ENCODE measurements around the gene LRRC8C. TPM values are rescaled to one million over a fixed set of nuclear protein-coding genes. Genes with fewer than 3 reads are reported as not detected.

Gene LRRC8C
- total and polyA plus RNA-seq, 2 of the 8 experiments (the other 6 are each of a cell fraction or from before 2014, with no cell fraction given), result 1.1 to 2.1 TPM

DNA sequence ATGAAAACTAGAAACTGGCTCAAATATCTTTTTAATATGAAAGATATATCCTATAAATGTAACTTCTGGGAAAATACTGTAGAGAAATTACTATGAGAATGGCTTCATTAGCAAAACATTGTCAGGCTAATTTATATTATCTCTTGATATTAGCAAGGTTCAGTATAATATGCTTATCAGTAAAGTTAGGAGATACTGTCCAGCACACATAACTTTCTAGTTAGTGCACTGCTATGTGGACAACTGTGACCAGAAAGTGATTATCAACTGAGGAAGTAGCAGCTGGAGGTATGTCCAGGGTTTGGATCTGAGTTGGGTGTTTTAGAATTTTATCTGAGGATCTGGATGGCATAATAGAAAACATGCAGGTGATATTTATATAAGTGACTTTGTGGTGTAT is 7.5 kb downstream of the LRRC8C start:
- Histone ChIP-seq H3K79me2 (ENCODE audit: control insufficient read depth in 1 of 2, insufficient read depth in 2 of 2, low read length in 2 of 2) (no peaks in the 10 kb centered on the region), H3K4me3 (ENCODE audit: extremely low read depth in 1 of 4, insufficient read depth in 2 of 4, low read depth in 3 of 4, low read length in 4 of 4) (no peak overlapping the region), H2BK20ac (ENCODE audit: low read length) (no peak overlapping the region), H4K91ac (replicated peaks; ENCODE audit: insufficient read length, low read length) (no peak overlapping the region), H3K23ac (ENCODE audit: insufficient read length) (no peak overlapping the region), H3K18ac (ENCODE audit: extremely low read depth, low read length) (no peak overlapping the region), H3K79me1 (ENCODE audit: low read depth, low read length) (no peaks in the 10 kb centered on the region), H3K4ac (replicated peaks; ENCODE audit: insufficient read length, low read depth, low read length) (no peak overlapping the region), H4K5ac (ENCODE audit: insufficient read length, low read depth, low read length) (no peak overlapping the region), H3K27me3 (replicated peaks in 1 of 4; ENCODE audit: control insufficient read depth in 3 of 4, extremely low read depth in 1 of 4, insufficient read depth in 3 of 4, low read length in 3 of 4) (no peaks in the 10 kb centered on the region), H2BK12ac (ENCODE audit: low read depth, low read length) (no peak overlapping the region), H2AFZ (ENCODE audit: low read length) (no peak overlapping the region), H3K14ac (ENCODE audit: insufficient read length) (no peak overlapping the region), H3K36me3 (ENCODE audit: control insufficient read depth in 2 of 4, insufficient read depth in 4 of 4, low read length in 3 of 4) (no peaks in the 10 kb centered on the region), H3K56ac (replicated peaks; ENCODE audit: insufficient read length, low read depth, low read length) (no peak overlapping the region), H2BK5ac (ENCODE audit: low read depth, low read length) (no peak overlapping the region), H3K9me3 (ENCODE audit: insufficient read depth in 2 of 2, low read depth in 1 of 2, low read length in 1 of 2) (no peaks in the 10 kb centered on the region), H3K9ac (replicated peaks in 1 of 4; ENCODE audit: extremely low read depth in 1 of 4, low read depth in 3 of 4, low read length in 3 of 4) (no peak overlapping the region), H4K8ac (ENCODE audit: extremely low read depth, insufficient read depth, low read length) (no peak overlapping the region), H2AK5ac (ENCODE audit: low read depth, low read length) (no peak overlapping the region), H3K4me1 (replicated peaks in 1 of 4; ENCODE audit: control insufficient read depth in 3 of 4, insufficient read depth in 4 of 4, low read length in 3 of 4) (no peaks in the 10 kb centered on the region), H4K20me1 (replicated peaks in 1 of 2; ENCODE audit: control insufficient read depth in 1 of 2, insufficient read depth in 2 of 2, low read length in 2 of 2) (peaks cover 0 to 2% of the 10 kb centered on the region in 2 experiments), H2BK15ac (ENCODE audit: low read length) (no peak overlapping the region), H3K4me2 (ENCODE audit: insufficient read depth in 1 of 2, low read depth in 2 of 2, low read length in 2 of 2) (no peak overlapping the region), H3K23me2 (ENCODE audit: low read depth, low read length) (no peaks in the 10 kb centered on the region), H2BK120ac (replicated peaks; ENCODE audit: low read depth, low read length) (no peak overlapping the region), H3K27ac (ENCODE audit: low read depth, low read length) (no peak overlapping the region)
- FAIRE-seq (no peak), DNase-seq (ENCODE audit: low read depth in 1 of 2, low spot score in 2 of 2) (no peak)
- ChIA-PET CTCF (ENCODE audit: partially characterized antibody) (interaction anchor here (1.1 kb wide), 1 partner anchor 23 kb away, joined by 3 read pairs; no protein-coding TSS in a partner anchor), POLR2A (ENCODE audit: partially characterized antibody) (no interaction called here)
- TF ChIP-seq KDM4A (IDR thresholded peaks at IDR 0.05; ENCODE audit: low read depth, low read length, severe bottlenecking), result no peak
- TF ChIP-seq RFX5 (IDR thresholded peaks at IDR 0.05; ENCODE audit: borderline replicate concordance, low read depth, low read length), result no peak
- TF ChIP-seq RBBP5 (IDR thresholded peaks at IDR 0.05; ENCODE audit: borderline replicate concordance, low read depth, low read length), result no peak
- no peak for TF ChIP-seq RNF2 (IDR thresholded peaks at IDR 0.05; ENCODE audit: borderline replicate concordance, low read depth, low read length, missing control alignments, poor library complexity, severe bottlenecking)
- no peak for TF ChIP-seq HDAC6 (IDR thresholded peaks at IDR 0.05; ENCODE audit: low read depth, low read length)
- TF ChIP-seq SIX5 (IDR thresholded peaks at IDR 0.05; ENCODE audit: low read depth, low read length), result no peak
- TF ChIP-seq TAF7 (optimal IDR thresholded peaks at IDR 0.05; ENCODE audit: borderline replicate concordance, low read depth, low read length), result no peak
- TF ChIP-seq MAX (IDR thresholded peaks at IDR 0.05), result no peak
- TF ChIP-seq JUN (IDR thresholded peaks at IDR 0.05; ENCODE audit: low read depth, low read length), result no peak
- TF ChIP-seq FOSL1 (IDR thresholded peaks at IDR 0.05; ENCODE audit: insufficient read depth, low read depth, low read length), result no peak
- no peak for TF ChIP-seq POU5F1 (IDR thresholded peaks at IDR 0.05; ENCODE audit: low read depth, low read length)

Measured in H1 (cell line).